Measurements from ENCODE around the gene ASIC5.

- TF ChIP-seq CTCF (IDR thresholded peaks at IDR 0.05): no peak
- no peak for TF ChIP-seq POLR2A (IDR thresholded peaks at IDR 0.05)
Measured at GRCh38 chr4:155908187-155909139, 42.4 kb upstream of the ASIC5 start.
